Uterus (tissue), 4 donors: ENCODE results near the gene CHST2. TPM values are rescaled to one million over a fixed set of nuclear protein-coding genes. Genes with fewer than 3 reads are reported as not detected.

Experiments used
- DNase-seq, 2 donors: peaks; one replicate each; pipeline ENCODE4 v3.0.0-alpha.2; 2019 to 2020
- H3K27ac ChIP-seq, 2 donors: fragments of 200-600 bp; sonication (generic); 1 replicate in 1 of 2; 2 replicates in 1 of 2; pipeline ENCODE4 v1.5.1; 2016 to 2018
- H3K27me3 ChIP-seq, 2 donors: fragments of 200-600 bp; sonication (generic); one replicate each; pipeline ENCODE4 v1.5.1; 2018 to 2019; ENCODE audit warnings: control low read depth in 1 of 2
- H3K36me3 ChIP-seq, 2 donors: fragments of 200-600 bp; sonication (generic); one replicate each; pipeline ENCODE4 v1.5.1; 2019; ENCODE audit warnings: control low read depth in 1 of 2
- H3K4me1 ChIP-seq, 2 donors: fragments of 200-600 bp; sonication (generic); one replicate each; pipeline ENCODE4 v1.5.1; 2018 to 2019; ENCODE audit warnings: control low read depth in 1 of 2
- H3K4me3 ChIP-seq, 2 donors: fragments of 200-600 bp; sonication (generic); 1 replicate in 1 of 2; 2 replicates in 1 of 2; pipeline ENCODE4 v1.5.1; 2018 to 2019; ENCODE audit warnings: mild to moderate bottlenecking in 1 of 2
- H3K9me3 ChIP-seq, 2 donors: fragments of 200-600 bp; sonication (generic); one replicate each; pipeline ENCODE4 v1.5.1; 2019; ENCODE audit warnings: control low read depth in 1 of 2
- POLR2A ChIP-seq, 2 donors: fragments of 450-650 bp; IDR thresholded peaks; one replicate each; pipeline ENCODE4 v1.6.1; 2016; ENCODE audit warnings: antibody characterized with exemption in 2 of 2, mild to moderate bottlenecking in 1 of 2, moderate library complexity in 1 of 2
- intact Hi-C: fragments of 100-400 bp; cut with DNase I; formaldehyde crosslinking; loops from one replicate; pipeline ENCODE4 v1.15.1; 2023; ENCODE audit warnings: low total_unique reads
- total RNA-seq, 4 donors: library from RNA; depleted of rRNA in 3 of 4; stranded (reverse); fragments of >200 nt in 3 of 4; gene quantifications; one replicate each; pipeline versions ENCODE4 v1.1.0 to v1.2.4, GENCODE V29; 2014 to 2023
- TF ChIP-seq, protein P1 (sequence below), 4 experiments: fragments of 200-600 bp in 2 of 4; fragments of 450-650 bp in 2 of 4; sonication (generic) in 2 of 4; IDR thresholded peaks; one replicate each; pipeline ENCODE4 v1.5.1; 2016 to 2019; ENCODE audit warnings: antibody characterized with exemption in 4 of 4, mild to moderate bottlenecking in 2 of 4, moderate library complexity in 1 of 4
- donor health status: DM: yes; HTN: yes; CAD: no.

Gene CHST2
- total RNA-seq, 4 donors from 2014 or later: 0.29 to 85.0 (median 4.1) TPM

DNA sequence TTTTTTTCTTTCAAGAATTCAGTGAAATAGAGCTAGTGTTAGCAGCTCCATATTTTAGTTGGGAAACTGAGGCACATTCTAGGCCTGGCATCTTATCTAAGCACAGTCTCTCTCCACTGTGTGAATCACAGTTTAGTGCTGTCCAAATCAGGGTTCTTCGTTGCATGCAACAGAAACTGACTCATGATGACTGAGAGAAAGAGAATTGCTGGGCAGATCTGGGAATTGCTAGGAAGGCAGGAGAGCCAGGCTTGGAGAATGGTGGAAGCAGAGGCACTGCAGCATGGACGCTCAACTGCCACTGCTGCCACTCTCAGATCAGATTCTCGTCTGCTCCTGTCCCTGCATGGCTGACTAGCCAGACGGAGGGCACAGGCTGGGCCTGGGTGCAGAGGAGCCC is 40.7 kb upstream of the CHST2 start:
- TF ChIP-seq POLR2A (IDR thresholded peaks at IDR 0.05): no peak
- TF ChIP-seq, protein P1, sequence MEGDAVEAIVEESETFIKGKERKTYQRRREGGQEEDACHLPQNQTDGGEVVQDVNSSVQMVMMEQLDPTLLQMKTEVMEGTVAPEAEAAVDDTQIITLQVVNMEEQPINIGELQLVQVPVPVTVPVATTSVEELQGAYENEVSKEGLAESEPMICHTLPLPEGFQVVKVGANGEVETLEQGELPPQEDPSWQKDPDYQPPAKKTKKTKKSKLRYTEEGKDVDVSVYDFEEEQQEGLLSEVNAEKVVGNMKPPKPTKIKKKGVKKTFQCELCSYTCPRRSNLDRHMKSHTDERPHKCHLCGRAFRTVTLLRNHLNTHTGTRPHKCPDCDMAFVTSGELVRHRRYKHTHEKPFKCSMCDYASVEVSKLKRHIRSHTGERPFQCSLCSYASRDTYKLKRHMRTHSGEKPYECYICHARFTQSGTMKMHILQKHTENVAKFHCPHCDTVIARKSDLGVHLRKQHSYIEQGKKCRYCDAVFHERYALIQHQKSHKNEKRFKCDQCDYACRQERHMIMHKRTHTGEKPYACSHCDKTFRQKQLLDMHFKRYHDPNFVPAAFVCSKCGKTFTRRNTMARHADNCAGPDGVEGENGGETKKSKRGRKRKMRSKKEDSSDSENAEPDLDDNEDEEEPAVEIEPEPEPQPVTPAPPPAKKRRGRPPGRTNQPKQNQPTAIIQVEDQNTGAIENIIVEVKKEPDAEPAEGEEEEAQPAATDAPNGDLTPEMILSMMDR (IDR thresholded peaks at IDR 0.05): no peak
- DNase-seq: no peak
- H3K27ac ChIP-seq: no peak overlapping the region

DNA sequence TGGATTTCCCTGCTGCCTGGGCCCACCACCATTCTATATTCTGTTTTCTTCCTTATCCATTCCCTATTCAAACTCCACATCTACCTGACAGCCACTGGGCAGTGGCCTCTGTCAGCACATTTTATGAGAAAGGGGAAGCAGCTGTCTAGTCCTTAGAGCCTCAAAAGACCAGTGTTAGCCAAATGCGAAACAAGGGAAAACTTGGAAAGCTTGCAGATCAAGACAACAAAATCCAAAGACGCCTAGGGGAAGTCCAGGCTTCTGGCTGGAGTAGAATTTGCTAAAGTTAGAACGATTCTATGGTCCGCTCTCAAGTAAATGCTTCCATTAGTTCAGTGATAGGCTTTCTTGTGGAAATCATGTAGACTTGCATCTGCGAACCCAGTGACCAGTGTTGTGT is 39.4 kb upstream of the CHST2 start:
- intact Hi-C loops: no loop called here
- Histone ChIP-seq H3K36me3 (no peaks in the 10 kb centered on the region), H3K4me3 (no peak overlapping the region), H3K27ac (no peak overlapping the region), H3K27me3 (no peaks in the 10 kb centered on the region), H3K4me1 (no peaks in the 10 kb centered on the region), H3K9me3 (no peaks in the 10 kb centered on the region)
- TF ChIP-seq, protein P1 (IDR thresholded peaks at IDR 0.05): no peak
- TF ChIP-seq POLR2A (IDR thresholded peaks at IDR 0.05): no peak
- DNase-seq: no peak

More for the DNA sequence above, 40.7 kb upstream of the CHST2 start:
- no peak overlapping the region for H3K4me3 ChIP-seq
- no peaks in the 10 kb centered on the region for H3K27me3 ChIP-seq
- no peaks in the 10 kb centered on the region for H3K4me1 ChIP-seq
- no peaks in the 10 kb centered on the region for H3K36me3 ChIP-seq
- H3K9me3 ChIP-seq: no peaks in the 10 kb centered on the region
- intact Hi-C loops: no loop called here

DNA sequence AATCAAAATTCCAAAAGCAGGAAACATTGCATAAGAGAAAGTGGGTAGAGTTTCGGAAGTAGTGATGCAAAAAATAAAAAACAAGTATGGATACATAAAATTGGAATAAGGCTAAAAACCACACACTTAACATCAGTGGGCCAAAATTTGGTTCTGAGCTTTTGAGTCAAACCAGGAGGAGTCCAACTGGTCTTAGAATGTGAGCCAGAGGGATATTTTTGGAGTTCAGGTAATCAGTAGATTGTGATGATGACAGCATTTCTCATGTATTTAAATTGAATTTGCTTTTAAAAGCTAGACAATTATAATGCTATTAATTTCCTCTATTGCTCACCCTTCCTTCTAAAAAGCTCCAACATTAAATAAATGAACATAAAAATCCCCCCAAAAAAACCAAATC is 38.2 kb upstream of the CHST2 start:
- no peaks in the 10 kb centered on the region for H3K9me3 ChIP-seq
- no peaks in the 10 kb centered on the region for H3K27me3 ChIP-seq
- H3K27ac ChIP-seq: no peak overlapping the region
- TF ChIP-seq POLR2A (IDR thresholded peaks at IDR 0.05): no peak
- TF ChIP-seq, protein P1 (IDR thresholded peaks at IDR 0.05): no peak
- no peak overlapping the region for H3K4me3 ChIP-seq
- H3K4me1 ChIP-seq: no peaks in the 10 kb centered on the region
- no peaks in the 10 kb centered on the region for H3K36me3 ChIP-seq
- intact Hi-C loops: no loop called here
- DNase-seq: no peak

DNA sequence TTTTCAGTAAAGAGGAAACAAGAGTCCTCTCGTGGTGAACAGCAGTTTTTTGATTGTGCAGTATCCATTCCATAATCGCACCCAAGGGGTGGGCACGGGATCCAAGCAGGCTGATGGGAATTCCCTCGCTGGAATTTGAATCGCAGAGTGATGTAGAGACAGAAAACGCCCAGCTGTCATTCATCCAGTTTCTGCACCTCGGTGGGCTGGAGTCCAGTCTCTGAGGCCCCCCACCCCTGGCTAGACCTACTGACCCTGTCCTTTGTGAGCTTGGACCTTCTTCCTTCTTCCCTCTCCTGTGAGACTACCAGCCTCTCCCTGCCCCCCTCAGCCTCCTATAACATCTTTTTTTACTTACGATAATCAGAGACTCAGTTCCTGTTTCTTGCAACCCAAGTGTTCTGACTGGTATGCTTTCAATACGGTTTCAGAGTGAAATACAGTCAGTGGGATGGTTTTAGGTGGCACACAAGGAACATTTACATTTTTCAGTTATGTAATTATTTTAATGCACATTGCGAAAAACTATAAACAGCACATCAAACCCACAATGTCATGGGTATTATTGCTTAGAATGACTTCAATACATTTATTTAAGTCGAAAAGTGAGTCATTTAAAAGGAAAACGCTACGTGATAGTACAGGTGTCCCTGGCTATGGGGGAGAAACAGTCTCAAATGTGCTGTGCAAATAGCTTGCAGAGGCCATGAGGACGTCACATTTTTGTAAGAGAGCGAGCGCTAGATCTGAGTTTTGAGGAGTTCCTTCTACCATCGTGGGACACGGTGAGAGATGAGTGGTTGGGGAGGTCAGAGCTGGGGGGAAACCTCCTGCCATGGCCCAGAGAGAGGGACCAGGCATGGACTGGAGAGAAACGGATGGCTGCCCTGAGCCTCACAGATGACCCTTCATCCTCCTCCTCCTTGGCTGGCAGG is 37.5 kb upstream of the CHST2 start:
- Histone ChIP-seq H3K36me3 (no peaks in the 10 kb centered on the region), H3K4me3 (no peak overlapping the region), H3K9me3 (no peaks in the 10 kb centered on the region), H3K27ac (no peak overlapping the region), H3K27me3 (no peaks in the 10 kb centered on the region), H3K4me1 (no peaks in the 10 kb centered on the region)
- intact Hi-C loops: no loop called here
- no peak for TF ChIP-seq POLR2A (IDR thresholded peaks at IDR 0.05)
- TF ChIP-seq, protein P1 (IDR thresholded peaks at IDR 0.05): no peak
- DNase-seq: no peak

DNA sequence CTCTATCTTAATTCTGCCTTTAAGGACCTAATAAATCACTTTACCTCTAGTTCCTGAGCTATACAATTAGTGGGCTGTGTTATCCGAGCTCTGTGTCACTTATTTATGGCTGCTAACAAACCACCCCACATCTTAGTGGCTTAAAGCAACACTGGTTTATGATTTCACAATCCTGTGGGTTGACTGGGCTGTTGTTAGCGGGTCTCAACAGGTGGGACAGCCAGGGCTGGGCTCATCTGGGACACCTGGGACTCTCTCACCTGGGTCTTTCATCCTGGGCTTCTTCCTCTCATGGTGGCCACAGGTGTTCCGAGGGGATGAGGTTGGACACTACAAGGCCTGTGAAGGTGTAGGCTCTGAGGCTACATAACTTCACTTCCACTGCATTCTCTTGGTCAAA is 35.8 kb upstream of the CHST2 start:
- Histone ChIP-seq H3K4me1 (no peaks in the 10 kb centered on the region), H3K27me3 (no peaks in the 10 kb centered on the region), H3K27ac (no peak overlapping the region), H3K36me3 (no peaks in the 10 kb centered on the region), H3K4me3 (no peak overlapping the region), H3K9me3 (no peaks in the 10 kb centered on the region)
- intact Hi-C loops: no loop called here
- TF ChIP-seq, protein P1 (IDR thresholded peaks at IDR 0.05): no peak
- DNase-seq: no peak
